Erythroblast (primary cell): ENCODE results near the gene IRS2.

Experiments used
- GATA1 ChIP-seq: IDR thresholded peaks from 2 replicates; pipeline ENCODE4 v1.6.1; 2011; ENCODE audit warnings: low read depth, mild to moderate bottlenecking, control low read depth, low read length, moderate library complexity
- POLR2A ChIP-seq: IDR thresholded peaks from 2 replicates; pipeline ENCODE4 v1.6.1; 2011; ENCODE audit warnings: mild to moderate bottlenecking, low read length

DNA sequence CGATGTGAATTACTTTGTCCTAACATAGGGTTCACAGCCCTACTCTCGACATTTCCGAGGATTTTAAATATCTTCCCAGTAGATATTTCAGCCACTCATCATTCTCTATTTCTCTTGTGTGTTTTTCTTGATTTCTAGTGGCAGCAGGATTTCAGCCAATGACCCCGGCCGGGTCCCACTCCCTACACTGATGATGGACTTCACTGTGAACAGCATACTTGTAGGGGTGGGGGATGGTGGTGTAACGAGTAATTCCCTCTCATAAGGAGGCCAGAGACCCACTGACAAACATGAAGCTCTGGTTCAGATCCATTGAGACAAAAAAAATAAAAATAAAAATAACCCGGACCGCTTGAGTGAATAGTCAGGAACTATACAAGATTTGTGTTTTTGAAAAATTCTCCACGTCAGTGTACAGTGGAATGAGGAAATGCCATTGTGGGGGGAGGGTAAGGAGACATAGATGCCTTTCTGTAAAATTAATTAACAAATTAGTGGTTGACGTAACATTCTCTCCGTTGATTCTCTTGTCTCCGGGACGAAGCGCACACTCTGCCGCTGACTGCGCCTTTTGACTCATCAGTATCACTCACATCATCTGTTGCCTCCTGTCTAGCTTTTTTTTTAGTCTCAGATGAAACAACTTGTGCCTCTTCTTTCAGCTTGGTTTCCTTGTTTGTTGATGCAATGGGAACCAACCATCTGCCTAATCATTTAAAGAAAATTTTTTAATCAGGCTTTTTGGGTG, 48.8 kb upstream of the IRS2 start:
- TF ChIP-seq POLR2A (no peak), GATA1 (no peak)
